ENCODE data around the gene HCCS. TPM values are rescaled to one million over a fixed set of nuclear protein-coding genes. Genes with fewer than 3 reads are reported as not detected.

HCCS gene
- total and polyA plus RNA-seq, 2 of the 8 experiments (the other 6 are each of a cell fraction or from before 2014, with no cell fraction given), result 11.9 to 29.9 TPM

- TF ChIP-seq CHD7 (IDR thresholded peaks at IDR 0.05; ENCODE audit: insufficient replicate concordance, low read length), result no peak
- TF ChIP-seq FOSL1 (IDR thresholded peaks at IDR 0.05; ENCODE audit: insufficient read depth, low read depth, low read length), result no peak
- no peak for TF ChIP-seq USF2 (IDR thresholded peaks at IDR 0.05; ENCODE audit: low read length)
- no peak for TF ChIP-seq BRCA1 (IDR thresholded peaks at IDR 0.05; ENCODE audit: low read depth, low read length)
- no peak for TF ChIP-seq RAD21 (IDR thresholded peaks at IDR 0.05 in 1 of 2, conservative IDR thresholded peaks at IDR 0.05 in 1 of 2; ENCODE audit: low read depth in 2 of 2, low read length in 2 of 2)
- no peak for TF ChIP-seq SIRT6 (IDR thresholded peaks at IDR 0.05; ENCODE audit: low read length)
- no peak for TF ChIP-seq CBX8 (IDR thresholded peaks at IDR 0.05; ENCODE audit: borderline replicate concordance, low read depth, low read length)
- no peak for TF ChIP-seq SRF (IDR thresholded peaks at IDR 0.05; ENCODE audit: low read depth, low read length)
- TF ChIP-seq CREB1 (IDR thresholded peaks at IDR 0.05), result peak; percentile 84
These were observed at the start of gene HCCS (continued) for GRCh38 chrX:11111037-11111851.

All from H1 (cell line).